ENCODE data around the gene ZGPAT. TPM values are rescaled to one million over a fixed set of nuclear protein-coding genes. Genes with fewer than 3 reads are reported as not detected.

Gene ZGPAT
- total and polyA plus RNA-seq, 2 of the 13 experiments (the other 11 are each of a cell fraction or from before 2014, with no cell fraction given): 23.0 to 41.9 TPM

GRCh38 chr20:63688228-63689045, 19.4 kb upstream of the ZGPAT start:
- BruUV-seq (replicated peaks): no TSS peak
- Histone ChIP-seq H2AFZ (ENCODE audit: low read length) (no peak overlapping the region), H3K9me3 (ENCODE audit: low read length) (no peaks in the 10 kb centered on the region), H3K36me3 (replicated peaks in 1 of 2; ENCODE audit: control insufficient read depth in 1 of 2, insufficient read depth in 2 of 2, low read length in 2 of 2) (no peaks in the 10 kb centered on the region), H3K27ac (ENCODE audit: extremely low read length, insufficient read depth, low read length) (no peak overlapping the region), H3K4me3 (replicated peaks in 1 of 3; ENCODE audit: insufficient read depth in 1 of 3, low read depth in 2 of 3, low read length in 3 of 3) (no peak overlapping the region), H3K9ac (ENCODE audit: insufficient read depth, low read depth, low read length) (no peak overlapping the region), H3K79me2 (ENCODE audit: insufficient read depth, low read length) (no peaks in the 10 kb centered on the region), H4K20me1 (ENCODE audit: insufficient read depth, low read length) (no peaks in the 10 kb centered on the region; the same call in 1 of the 2 replicates), H3K27me3 (ENCODE audit: control insufficient read depth in 1 of 2, insufficient read depth in 2 of 2, low read length in 2 of 2) (no peaks in the 10 kb centered on the region), H3K4me1 (ENCODE audit: insufficient read depth, low read length) (no peaks in the 10 kb centered on the region), H3K4me2 (ENCODE audit: low read depth, low read length) (no peak overlapping the region)
- POLR2A ChIA-PET: no interaction called here
- 97% methylated on average over 31 of the region's 31 CpGs for WGBS (ENCODE audit: low lambda C conversion rate)
- in situ Hi-C loops (cut with HindIII; ENCODE audit: extremely low pct_ligation_motif_present, low pct_unique_long_range_greater_than_20kb): no loop called here
- intact Hi-C loops (cut with micrococcal nuclease; ENCODE audit: unreplicated experiment): no loop called here
- FAIRE-seq: no peak
- no peak for ATAC-seq
- DNase-seq (ENCODE audit: low spot score): no peak
- CTCF ChIA-PET (ENCODE audit: low intra/inter-chr PET ratio, low total read pairs): no interaction called here
- TF ChIP-seq AHR (CRISPR knock-in tag; IDR thresholded peaks at IDR 0.05) (peak; percentile 41; the same call in 1 of the 2 replicates), CBFB (CRISPR knock-in tag; IDR thresholded peaks at IDR 0.05) (no peak), ADNP (CRISPR knock-in tag; IDR thresholded peaks at IDR 0.05) (no peak), AGO1 (IDR thresholded peaks at IDR 0.05; ENCODE audit: low read depth, low read length, poor library complexity, severe bottlenecking) (peak; percentile 74), HMG20A (CRISPR knock-in tag; IDR thresholded peaks at IDR 0.05; ENCODE audit: borderline replicate concordance) (no peak), KLF13 (CRISPR knock-in tag; IDR thresholded peaks at IDR 0.05) (no peak), PAXIP1 (CRISPR knock-in tag; conservative IDR thresholded peaks at IDR 0.05) (no peak), SP5 (CRISPR knock-in tag; IDR thresholded peaks at IDR 0.05; ENCODE audit: borderline replicate concordance, low read depth) (no peak), ZBTB8A (CRISPR knock-in tag; IDR thresholded peaks at IDR 0.05; ENCODE audit: borderline replicate concordance, low read depth) (no peak), RBFOX2 (IDR thresholded peaks at IDR 0.05; ENCODE audit: low read depth, low read length) (0 out of 2 replicates have a peak, but pooled peaks have one; percentile 21), AGO2 (optimal IDR thresholded peaks at IDR 0.05; ENCODE audit: low read depth, low read length) (peak; percentile 81), ZNF10 (CRISPR knock-in tag; IDR thresholded peaks at IDR 0.05; ENCODE audit: borderline replicate concordance, low read depth) (no peak), POLR2G (IDR thresholded peaks at IDR 0.05; ENCODE audit: low read depth, low read length) (0 out of 2 replicates have a peak, but pooled peaks have one; percentile 33), ZNF225 (CRISPR knock-in tag; IDR thresholded peaks at IDR 0.05) (0 out of 2 replicates have a peak, but pooled peaks have one; percentile 19), ZNF660 (CRISPR knock-in tag; IDR thresholded peaks at IDR 0.05; ENCODE audit: borderline replicate concordance, low read depth) (no peak), ZNF776 (CRISPR knock-in tag; IDR thresholded peaks at IDR 0.05) (no peak), ZBTB38 (CRISPR knock-in tag; IDR thresholded peaks at IDR 0.05) (no peak), SMARCE1 (IDR thresholded peaks at IDR 0.05; ENCODE audit: borderline replicate concordance) (no peak), ZNF207 (IDR thresholded peaks at IDR 0.05; ENCODE audit: borderline replicate concordance) (no peak), ZNF432 (CRISPR knock-in tag; IDR thresholded peaks at IDR 0.05; ENCODE audit: borderline replicate concordance) (no peak), E2F1 (CRISPR knock-in tag; IDR thresholded peaks at IDR 0.05) (no peak)
